T-cell (primary cell): Measurements from ENCODE around the gene SLC8A1. TPM values are rescaled to one million over a fixed set of nuclear protein-coding genes. Genes with fewer than 3 reads are reported as not detected.

Experiments used
- ATAC-seq, 4 experiments: fragments of 200-7000 bp in 3 of 4; fragments of 150-1000 bp in 1 of 4; cut with Tn5 transposase; replicated peaks in 1 of 4; 1 replicate in 3 of 4; 2 replicates in 1 of 4; pipeline ENCODE4 v1.10.0; 2021; ENCODE audit warnings: moderate library complexity in 3 of 4, mild to moderate bottlenecking in 2 of 4, moderate number of reproducible peaks in 1 of 4
- CTCF ChIA-PET, 2 donors: fragments of 300-600 bp; sonication (Branson Sonifier 250); formaldehyde crosslinking; loops; one replicate each; lab custom pipeline; 2022; ENCODE audit warnings: antibody characterized with exemption in 2 of 2; lab: Charles Lee
- POLR2A ChIA-PET, 2 donors: fragments of 300-600 bp; sonication (Branson Sonifier 250); formaldehyde crosslinking; loops; one replicate each; lab custom pipeline; 2022; ENCODE audit warnings: antibody characterized with exemption in 2 of 2; lab: Charles Lee
- DNase-seq, 35 experiments: peaks; one replicate each; pipeline versions ENCODE4 v3.0.0 to v3.0.0-alpha.2; 2013 to 2023
- H3K27ac ChIP-seq: one replicate; pipeline ENCODE4 v1.5.1; 2013; ENCODE audit warnings: low read length
- H3K27me3 ChIP-seq, 2 experiments: replicated peaks in 1 of 2; 1 replicate in 1 of 2; 2 replicates in 1 of 2; pipeline versions ENCODE4 v1.6.1 to v1.7.0; 2013; ENCODE audit warnings: low read length in 1 of 2, mixed read lengths in 1 of 2; ENCODE audit not compliant: control insufficient read depth in 2 of 2, insufficient read depth in 2 of 2; ENCODE audit errors: extremely low read depth in 1 of 2
- H3K36me3 ChIP-seq, 2 donors: 1 replicate in 1 of 2; 2 replicates in 1 of 2; pipeline versions ENCODE4 v1.6.1 to v1.7.0; 2013; ENCODE audit warnings: low read length in 1 of 2; ENCODE audit not compliant: control insufficient read depth in 2 of 2, insufficient read depth in 1 of 2; ENCODE audit errors: extremely low read depth in 1 of 2
- H3K4me1 ChIP-seq, 2 experiments: 1 replicate in 1 of 2; 2 replicates in 1 of 2; pipeline versions ENCODE4 v1.6.1 to v1.7.0; 2013; ENCODE audit warnings: low read length in 2 of 2, mixed read lengths in 1 of 2; ENCODE audit not compliant: insufficient read depth in 2 of 2, control insufficient read depth in 1 of 2; ENCODE audit errors: extremely low read depth in 1 of 2
- H3K4me3 ChIP-seq, 2 donors: 1 replicate in 1 of 2; 2 replicates in 1 of 2; pipeline versions ENCODE4 v1.5.1 to v1.7.0; 2013; ENCODE audit warnings: mild to moderate bottlenecking in 2 of 2, low read length in 1 of 2, moderate library complexity in 1 of 2; ENCODE audit not compliant: control insufficient read depth in 1 of 2; ENCODE audit errors: extremely low read depth in 1 of 2
- H3K9me3 ChIP-seq: 2 replicates; pipeline ENCODE4 v1.7.0; 2013
- H3K27ac Mint-ChIP-seq, 2 donors: one replicate each; pipeline ENCODE4 v1.8.0; 2020 to 2021; ENCODE audit warnings: mild to moderate bottlenecking in 2 of 2, mixed read lengths in 2 of 2
- H3K27me3 Mint-ChIP-seq, 2 donors: one replicate each; pipeline ENCODE4 v1.8.0; 2021 to 2022; ENCODE audit warnings: mixed read lengths in 2 of 2
- H3K36me3 Mint-ChIP-seq: one replicate; pipeline ENCODE4 v1.8.0; 2021; ENCODE audit warnings: mixed read lengths
- H3K4me1 Mint-ChIP-seq, 3 donors: one replicate each; pipeline ENCODE4 v1.8.0; 2020 to 2022; ENCODE audit warnings: mixed read lengths in 3 of 3, mild to moderate bottlenecking in 1 of 3
- H3K4me3 Mint-ChIP-seq, 3 donors: one replicate each; pipeline ENCODE4 v1.8.0; 2020 to 2022; ENCODE audit warnings: mild to moderate bottlenecking in 3 of 3, mixed read lengths in 3 of 3, moderate library complexity in 3 of 3
- H3K9me3 Mint-ChIP-seq, 3 donors: one replicate each; pipeline ENCODE4 v1.8.0; 2020 to 2022; ENCODE audit warnings: mixed read lengths in 3 of 3
- WGBS: methylation state at CpG from one replicate; pipeline ENCODE4 v1.1.5; 2013; ENCODE audit warnings: missing lambda C conversion rate; ENCODE audit not compliant: insufficient coverage; 5-methylcytosine and 5-hydroxymethylcytosine counted together
- total RNA-seq, 35 experiments: library from RNA in 6 of 35; stranded (reverse) in 6 of 35; fragments of 120-200 nt in 1 of 35; gene quantifications; one replicate each; pipeline versions ENCODE4 v1.2.1 to v1.2.4 and lab custom pipeline; 2013 to 2026

Gene SLC8A1
- total RNA-seq, 5 donors from 2014 or later (not counting 1 experiment from before 2014, with no cell fraction given) = 0.09 to 0.35 (median 0.13) TPM

DNA sequence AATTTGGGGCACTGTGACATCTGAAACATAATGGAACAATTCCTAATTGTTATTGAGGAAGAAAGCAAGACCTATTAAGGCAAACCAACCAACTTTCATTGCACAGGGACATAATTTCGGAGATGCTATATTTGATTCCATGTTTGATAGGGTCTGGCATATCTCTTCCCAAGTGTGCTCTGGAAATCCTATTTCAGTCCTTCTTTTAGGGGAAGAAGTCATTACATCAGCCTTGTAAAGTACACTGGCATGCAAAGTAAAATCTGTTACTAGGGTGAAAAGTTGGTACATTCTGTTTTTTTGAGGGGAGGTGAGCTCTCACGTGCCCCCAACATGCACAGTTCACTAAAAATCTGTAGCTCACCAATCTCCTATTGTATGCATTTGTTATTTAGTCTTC is 172.4 kb downstream of the SLC8A1 start:
- ATAC-seq (no peak), DNase-seq (no peak)
- Mint-ChIP-seq H3K36me3 (no peaks in the 10 kb centered on the region), H3K27ac (no peak overlapping the region), H3K4me3 (no peak overlapping the region), H3K4me1 (no peaks in the 10 kb centered on the region), H3K9me3 (no peaks in the 10 kb centered on the region), H3K27me3 (no peaks in the 10 kb centered on the region)
- no CpG with 5 or more reads among the region's 2 CpGs for WGBS
- Histone ChIP-seq H3K27ac (no peak overlapping the region), H3K27me3 (no peaks in the 10 kb centered on the region), H3K36me3 (no peaks in the 10 kb centered on the region), H3K4me1 (no peaks in the 10 kb centered on the region), H3K4me3 (no peak overlapping the region), H3K9me3 (no peaks in the 10 kb centered on the region)
- ChIA-PET CTCF (no interaction called here), POLR2A (no interaction called here)

DNA sequence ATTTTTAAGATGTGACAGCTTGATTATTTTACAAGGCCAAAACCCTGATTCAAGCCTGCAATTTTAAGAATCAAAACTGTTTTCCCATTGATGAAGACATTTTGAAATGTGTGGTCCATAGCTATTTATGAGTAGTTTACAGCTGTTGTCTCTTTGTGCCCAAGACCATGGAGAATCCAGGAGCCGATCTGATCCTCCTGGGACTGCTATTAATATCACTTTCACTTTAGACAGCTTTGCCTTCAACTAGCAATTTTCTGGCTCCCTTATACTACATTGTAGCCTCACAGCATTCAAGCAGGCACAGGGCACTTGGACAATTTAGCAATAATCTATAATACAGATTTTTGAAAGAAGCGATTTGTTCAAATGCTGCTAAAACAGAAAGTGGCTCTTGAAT is 172.9 kb downstream of the SLC8A1 start:
- CTCF ChIA-PET = no interaction called here

DNA sequence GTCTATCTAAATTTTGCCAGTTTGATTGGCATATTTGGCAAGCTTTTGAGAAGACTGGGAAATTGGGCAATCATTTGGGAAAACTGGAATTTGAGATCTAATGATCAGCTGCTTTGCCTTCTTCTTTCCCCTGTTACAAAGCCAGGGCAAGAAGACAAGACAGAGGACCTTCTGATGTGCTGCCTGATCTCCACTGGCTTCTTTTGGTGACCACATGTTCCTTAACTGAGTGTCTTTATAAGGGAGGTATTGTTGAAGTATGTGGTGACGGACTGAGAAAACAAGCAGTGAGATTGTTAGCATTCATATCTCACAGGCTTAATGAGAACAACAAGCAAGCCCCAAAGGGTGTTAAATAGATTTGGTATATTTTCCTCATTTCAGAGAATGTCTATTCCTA is 175.8 kb downstream of the SLC8A1 start:
- no peaks in the 10 kb centered on the region for H3K9me3 Mint-ChIP-seq
- no peaks in the 10 kb centered on the region for H3K36me3 ChIP-seq
- no peak overlapping the region for H3K27ac ChIP-seq
- ChIA-PET POLR2A (no interaction called here), CTCF (no interaction called here)
- H3K27me3 ChIP-seq = no peaks in the 10 kb centered on the region
- no peak overlapping the region for H3K4me3 ChIP-seq
- no peaks in the 10 kb centered on the region for H3K36me3 Mint-ChIP-seq
- ATAC-seq = no peak
- no peak overlapping the region for H3K4me3 Mint-ChIP-seq
- no peak for DNase-seq
- no peaks in the 10 kb centered on the region for H3K9me3 ChIP-seq
- no CpG with 5 or more reads among the region's 1 CpG for WGBS
- H3K4me1 Mint-ChIP-seq = no peaks in the 10 kb centered on the region
- no peaks in the 10 kb centered on the region for H3K4me1 ChIP-seq
- H3K27ac Mint-ChIP-seq = no peak overlapping the region
- no peaks in the 10 kb centered on the region for H3K27me3 Mint-ChIP-seq

More for the DNA sequence above, 172.9 kb downstream of the SLC8A1 start:
- Mint-ChIP-seq H3K4me1 (no peaks in the 10 kb centered on the region), H3K27me3 (no peaks in the 10 kb centered on the region), H3K4me3 (no peak overlapping the region), H3K27ac (no peak overlapping the region), H3K36me3 (no peaks in the 10 kb centered on the region), H3K9me3 (no peaks in the 10 kb centered on the region)
- Histone ChIP-seq H3K4me3 (no peak overlapping the region), H3K4me1 (no peaks in the 10 kb centered on the region), H3K36me3 (no peaks in the 10 kb centered on the region), H3K27ac (no peak overlapping the region), H3K9me3 (no peaks in the 10 kb centered on the region), H3K27me3 (no peaks in the 10 kb centered on the region)
- no CpG with 5 or more reads among the region's 2 CpGs for WGBS
- ATAC-seq (no peak), DNase-seq (no peak)
- POLR2A ChIA-PET = no interaction called here

DNA sequence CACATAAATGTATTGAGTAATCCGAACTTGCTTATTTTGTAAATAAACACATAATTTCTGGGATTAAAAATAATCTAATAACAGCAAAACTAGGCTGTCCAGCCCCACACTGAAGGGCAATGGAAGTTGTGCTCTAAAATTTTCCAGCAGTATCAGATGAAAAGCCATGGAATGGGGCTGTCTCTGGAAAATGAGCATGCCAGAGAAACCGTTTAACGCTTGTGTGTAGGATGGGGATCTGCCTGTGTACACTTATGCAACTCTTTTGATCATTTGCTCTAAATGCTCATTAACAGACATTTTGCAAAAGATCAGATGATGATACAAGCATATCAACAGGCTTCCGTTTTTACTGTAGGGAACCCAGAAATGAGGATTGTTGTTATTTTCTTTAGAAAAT is 177.6 kb downstream of the SLC8A1 start:
- no peak overlapping the region for H3K27ac Mint-ChIP-seq
- no peaks in the 10 kb centered on the region for H3K36me3 ChIP-seq
- H3K36me3 Mint-ChIP-seq = no peaks in the 10 kb centered on the region
- H3K9me3 Mint-ChIP-seq = no peaks in the 10 kb centered on the region
- H3K4me3 ChIP-seq = no peak overlapping the region
- no peak overlapping the region for H3K27ac ChIP-seq
- no CpG with 5 or more reads among the region's 4 CpGs for WGBS
- no peaks in the 10 kb centered on the region for H3K4me1 Mint-ChIP-seq
- ChIA-PET CTCF (no interaction called here), POLR2A (no interaction called here)
- H3K4me1 ChIP-seq = no peaks in the 10 kb centered on the region
- no peak for ATAC-seq
- DNase-seq = no peak
- no peaks in the 10 kb centered on the region for H3K9me3 ChIP-seq
- no peaks in the 10 kb centered on the region for H3K27me3 Mint-ChIP-seq
- no peaks in the 10 kb centered on the region for H3K27me3 ChIP-seq
- H3K4me3 Mint-ChIP-seq = no peak overlapping the region

DNA sequence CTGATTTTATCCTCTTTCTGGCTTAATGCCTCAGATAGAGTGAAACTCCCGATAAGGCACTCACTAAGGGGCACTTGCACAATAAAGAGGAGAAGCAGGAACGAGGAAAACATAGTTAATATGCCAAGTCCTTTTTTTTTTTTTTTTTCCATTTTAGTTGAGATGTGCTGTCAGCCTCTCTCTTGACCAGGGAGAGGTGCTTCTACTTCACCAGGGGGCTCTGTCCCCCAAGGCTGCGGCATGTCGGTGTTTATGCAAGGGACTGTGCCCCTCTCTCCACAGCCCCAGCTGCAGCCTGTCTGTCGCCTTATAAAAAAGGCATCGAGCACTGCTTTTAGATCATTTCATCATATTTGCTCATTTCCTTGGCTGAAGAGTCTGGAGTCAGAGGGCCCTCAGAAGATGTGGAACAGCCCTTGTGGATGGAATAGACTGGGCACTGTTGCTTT is 178.1 kb downstream of the SLC8A1 start:
- Mint-ChIP-seq H3K27me3 (no peaks in the 10 kb centered on the region), H3K4me1 (no peaks in the 10 kb centered on the region), H3K36me3 (no peaks in the 10 kb centered on the region), H3K4me3 (no peak overlapping the region), H3K27ac (no peak overlapping the region), H3K9me3 (no peaks in the 10 kb centered on the region)
- H3K27ac ChIP-seq = no peak overlapping the region
- H3K36me3 ChIP-seq = no peaks in the 10 kb centered on the region
- no peak for ATAC-seq
- H3K4me3 ChIP-seq = no peak overlapping the region
- ChIA-PET CTCF (interaction anchor here in 1 of 2 donors (0.7 kb wide), 1 partner anchor 15 kb away, joined by 3 read pairs; no protein-coding TSS in a partner anchor), POLR2A (no interaction called here)
- no peaks in the 10 kb centered on the region for H3K4me1 ChIP-seq
- WGBS = 100% methylated on average over 2 of the region's 6 CpGs
- DNase-seq = no peak
- H3K9me3 ChIP-seq = no peaks in the 10 kb centered on the region
- H3K27me3 ChIP-seq = no peaks in the 10 kb centered on the region

DNA sequence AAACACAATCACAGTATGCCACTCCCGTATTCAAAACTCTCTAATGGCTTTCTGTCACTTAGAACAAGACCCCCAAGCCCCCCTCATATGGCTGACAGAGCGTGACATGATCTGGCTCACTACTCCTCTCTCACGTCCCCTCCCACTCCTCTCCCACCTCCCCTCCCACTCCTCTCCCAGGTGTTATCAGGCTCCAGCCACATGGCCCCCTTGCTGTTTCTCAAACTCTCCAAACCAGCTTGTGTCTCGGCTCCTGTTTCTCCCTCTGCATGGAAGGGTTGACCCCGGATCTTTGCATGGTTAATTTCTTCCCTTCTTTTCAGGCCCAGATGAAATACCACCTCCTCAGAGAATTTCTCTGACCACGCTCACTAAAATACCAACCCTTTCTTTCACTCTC is 180.8 kb downstream of the SLC8A1 start:
- 80% methylated on average over 6 of the region's 6 CpGs for WGBS
- CTCF ChIA-PET = no interaction called here

DNA sequence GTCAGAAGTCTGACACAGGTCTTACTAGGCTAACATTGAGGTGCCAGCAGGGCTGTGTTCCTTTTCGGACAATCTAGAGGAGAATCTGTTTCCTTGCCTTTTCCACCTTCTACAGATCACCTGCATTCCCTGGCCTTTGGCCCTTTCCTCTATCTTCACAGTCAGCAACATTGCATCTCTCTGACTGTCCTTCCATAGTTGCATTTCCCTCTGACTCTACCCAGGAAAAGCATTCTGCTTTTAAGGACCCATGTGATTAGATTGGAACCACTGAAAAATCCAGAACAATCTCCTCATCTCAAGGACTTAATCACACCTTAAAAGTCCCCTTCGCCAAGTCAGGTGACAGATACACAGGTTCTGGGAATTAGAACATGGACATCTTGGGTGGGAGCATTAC is 181.5 kb downstream of the SLC8A1 start:
- ATAC-seq (no peak), DNase-seq (no peak)
- H3K9me3 ChIP-seq = no peaks in the 10 kb centered on the region
- Mint-ChIP-seq H3K27me3 (no peaks in the 10 kb centered on the region), H3K4me3 (no peak overlapping the region), H3K36me3 (no peaks in the 10 kb centered on the region), H3K4me1 (no peaks in the 10 kb centered on the region), H3K27ac (no peak overlapping the region), H3K9me3 (no peaks in the 10 kb centered on the region)
- ChIA-PET CTCF (no interaction called here), POLR2A (no interaction called here)
- no peak overlapping the region for H3K27ac ChIP-seq
- no peaks in the 10 kb centered on the region for H3K27me3 ChIP-seq
- H3K4me3 ChIP-seq = no peak overlapping the region
- 80% methylated on average over 1 of the region's 2 CpGs for WGBS
- H3K36me3 ChIP-seq = no peaks in the 10 kb centered on the region
- no peaks in the 10 kb centered on the region for H3K4me1 ChIP-seq

More for the DNA sequence above, 180.8 kb downstream of the SLC8A1 start:
- H3K27me3 Mint-ChIP-seq = no peaks in the 10 kb centered on the region
- H3K4me3 ChIP-seq = no peak overlapping the region
- H3K9me3 Mint-ChIP-seq = no peaks in the 10 kb centered on the region
- no peaks in the 10 kb centered on the region for H3K9me3 ChIP-seq
- H3K36me3 Mint-ChIP-seq = no peaks in the 10 kb centered on the region
- POLR2A ChIA-PET = no interaction called here
- H3K36me3 ChIP-seq = no peaks in the 10 kb centered on the region
- no peaks in the 10 kb centered on the region for H3K27me3 ChIP-seq
- no peak overlapping the region for H3K4me3 Mint-ChIP-seq
- ATAC-seq (no peak), DNase-seq (no peak)
- H3K4me1 Mint-ChIP-seq = no peaks in the 10 kb centered on the region
- H3K27ac ChIP-seq = no peak overlapping the region
- H3K27ac Mint-ChIP-seq = no peak overlapping the region
- no peaks in the 10 kb centered on the region for H3K4me1 ChIP-seq
